HuH-7 (cell line): ENCODE results near the gene FKBP5.
"Not testable (repeated sequence)": the region's sequence is repeated elsewhere in the genome, so short reads cannot be mapped to it uniquely, and the experiment has no call there.

ENCODE experiments used
- DNase-seq: peaks from one replicate; pipeline ENCODE4 v3.0.0; 2011; ENCODE audit warnings: low spot score

Gene FKBP5

DNA sequence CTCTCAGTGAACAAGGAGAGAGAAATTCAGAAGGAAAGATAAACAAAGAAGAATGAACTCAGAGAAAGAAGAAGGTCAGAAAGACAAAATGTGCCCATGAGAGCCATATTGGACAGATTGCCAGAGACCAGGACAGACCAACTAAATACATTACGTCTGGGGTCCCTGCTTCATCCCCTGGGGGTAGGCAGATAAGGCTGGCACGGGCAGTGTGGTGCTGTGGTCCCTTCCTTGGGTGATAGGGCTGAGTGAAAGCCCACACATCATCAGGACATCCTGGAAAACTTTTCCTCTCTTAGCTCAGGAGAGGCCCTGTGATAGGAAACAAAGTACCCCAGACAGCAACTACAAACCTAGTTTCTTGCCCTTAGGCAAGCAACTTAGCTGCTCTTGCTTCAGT is 34.9 kb upstream of the FKBP5 start:
- no peak for DNase-seq

DNA sequence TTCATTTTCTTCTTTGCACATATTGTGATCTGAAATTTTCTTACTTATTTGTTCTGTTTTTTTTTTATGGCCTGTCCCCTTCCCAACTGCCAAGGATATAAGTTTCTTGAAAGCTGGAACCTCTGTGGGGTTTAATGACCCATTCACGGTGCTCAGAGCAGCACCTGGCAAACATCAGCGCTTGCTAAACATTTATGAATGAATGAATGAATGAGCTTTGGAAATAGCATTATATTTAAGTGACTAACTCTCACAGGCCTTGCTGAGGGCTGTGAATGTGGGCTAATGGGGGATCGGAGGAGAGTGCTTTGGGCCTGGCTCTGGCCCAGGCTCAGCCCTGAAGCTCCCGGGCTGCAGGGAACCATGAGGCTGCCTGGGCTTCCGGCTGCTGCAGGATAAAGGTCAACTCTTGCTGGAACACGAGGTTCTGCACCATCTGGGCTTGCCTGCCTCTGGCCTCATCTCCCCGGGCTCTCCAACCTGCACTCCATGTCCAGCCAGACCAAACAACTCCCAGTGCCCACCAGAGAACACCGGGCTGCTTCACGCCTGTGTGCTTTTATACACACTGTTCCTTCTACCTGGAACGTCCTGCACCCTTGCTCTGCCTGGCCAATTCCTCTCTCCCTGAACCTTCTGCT is 33.5 kb upstream of the FKBP5 start:
- DNase-seq, result no peak

GRCh38 chr6:35719830-35720733 is 31.4 kb upstream of the FKBP5 start:
- no peak for DNase-seq

DNA sequence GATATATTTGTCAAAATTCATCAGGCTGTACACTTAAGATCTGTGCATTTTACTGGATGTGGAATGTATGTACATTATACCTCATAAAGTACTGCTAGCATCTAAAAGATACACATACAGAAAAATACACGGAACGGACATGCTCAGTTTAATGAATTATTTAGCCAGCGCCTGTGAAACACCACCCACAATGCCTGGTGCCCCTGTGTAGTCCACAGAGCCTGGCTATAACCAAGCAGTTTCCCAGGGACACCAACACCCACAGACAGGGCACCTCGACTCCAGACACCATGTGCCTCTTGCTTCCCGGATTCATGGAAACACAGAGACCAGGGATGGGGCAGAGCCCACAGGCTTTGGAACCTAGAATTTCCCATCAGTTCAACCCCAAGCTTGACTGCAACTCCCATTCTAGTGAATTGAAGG is 30.7 kb upstream of the FKBP5 start:
- no peak for DNase-seq

DNA sequence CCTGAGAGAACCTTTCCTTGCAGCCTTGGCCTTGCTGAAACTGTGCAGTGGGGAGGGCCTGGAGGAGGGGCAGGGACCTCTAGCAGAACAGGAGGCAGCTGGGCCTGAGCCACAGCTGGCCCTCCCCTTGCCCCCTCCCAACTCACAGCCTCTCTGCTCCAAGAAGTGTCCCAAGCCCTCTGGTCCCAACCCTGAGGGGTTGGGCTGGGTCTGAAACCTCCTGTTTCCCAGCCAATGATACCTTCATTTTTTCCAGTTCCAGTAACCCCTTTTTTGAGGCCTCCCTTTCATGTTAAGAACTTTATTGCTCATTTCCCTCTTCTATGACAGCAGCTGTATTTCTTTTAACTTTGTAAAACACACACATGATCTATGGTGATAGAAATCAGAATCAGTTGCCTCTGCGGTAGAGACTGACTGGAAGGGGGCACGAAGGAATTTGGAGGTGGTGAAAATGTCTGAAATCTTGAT is 30.2 kb upstream of the FKBP5 start:
- no peak for DNase-seq

DNA sequence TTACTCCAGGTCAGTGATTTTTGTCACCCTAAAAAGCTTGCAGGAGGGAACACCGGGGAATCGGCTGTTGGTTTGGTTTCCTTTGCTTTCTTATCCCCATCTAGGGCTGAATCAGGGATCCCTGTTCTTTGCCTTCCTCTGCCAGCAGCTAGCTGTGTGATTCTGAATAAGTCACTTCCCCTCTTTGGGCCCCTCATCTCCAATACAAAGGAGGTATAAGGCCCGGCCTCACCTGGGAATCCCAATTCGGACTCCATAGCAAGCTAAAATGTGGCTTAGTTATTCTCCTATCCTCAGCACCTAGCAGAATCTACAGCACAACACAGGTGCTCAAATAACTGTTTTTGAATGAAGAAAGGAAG is 29.6 kb upstream of the FKBP5 start:
- no peak for DNase-seq

DNA sequence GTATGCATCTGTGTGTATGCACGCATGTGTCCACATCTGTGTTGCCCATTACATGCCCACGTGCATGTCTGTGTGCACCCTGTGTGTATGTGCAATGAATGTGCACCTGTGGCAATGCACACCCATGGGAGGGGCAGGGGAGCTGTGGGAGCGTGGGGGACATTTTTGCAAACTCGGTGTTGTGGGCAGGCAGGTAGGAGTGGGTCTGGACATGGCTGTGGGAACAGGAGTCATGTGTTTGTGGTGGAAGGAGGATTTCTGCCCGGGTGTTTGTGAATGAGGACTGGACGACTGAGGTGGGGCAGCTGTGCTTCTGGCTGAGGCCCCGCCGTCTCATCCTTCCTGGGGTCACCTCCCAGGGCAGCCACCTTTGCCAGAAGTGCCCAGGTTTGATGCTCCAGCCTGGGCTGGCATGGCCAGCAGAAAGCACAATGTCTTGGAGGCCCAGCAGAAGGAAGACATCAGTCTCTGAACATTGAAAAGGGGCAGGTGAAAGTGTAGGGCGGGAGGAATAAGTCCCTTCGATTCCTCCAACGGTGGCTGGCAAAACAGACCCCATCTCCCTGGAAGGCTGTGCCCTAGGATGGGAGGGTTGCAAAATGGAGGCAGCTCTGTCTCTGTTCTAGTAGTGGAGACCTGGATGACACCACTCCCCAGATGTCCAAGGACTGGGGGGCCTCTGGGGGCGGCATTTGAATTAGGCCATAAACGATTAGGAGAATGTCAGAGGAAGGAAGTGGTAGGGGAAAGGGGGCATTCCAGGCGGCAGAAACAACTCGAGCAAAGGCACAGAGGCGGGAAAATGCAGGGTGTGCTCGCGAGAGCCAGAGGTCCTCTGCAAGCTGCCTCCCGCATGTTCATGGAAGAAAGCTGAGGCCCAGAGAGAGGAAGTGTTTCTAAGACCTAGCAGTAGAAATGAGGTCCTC is 29.0 kb upstream of the FKBP5 start:
- DNase-seq, result no peak

DNA sequence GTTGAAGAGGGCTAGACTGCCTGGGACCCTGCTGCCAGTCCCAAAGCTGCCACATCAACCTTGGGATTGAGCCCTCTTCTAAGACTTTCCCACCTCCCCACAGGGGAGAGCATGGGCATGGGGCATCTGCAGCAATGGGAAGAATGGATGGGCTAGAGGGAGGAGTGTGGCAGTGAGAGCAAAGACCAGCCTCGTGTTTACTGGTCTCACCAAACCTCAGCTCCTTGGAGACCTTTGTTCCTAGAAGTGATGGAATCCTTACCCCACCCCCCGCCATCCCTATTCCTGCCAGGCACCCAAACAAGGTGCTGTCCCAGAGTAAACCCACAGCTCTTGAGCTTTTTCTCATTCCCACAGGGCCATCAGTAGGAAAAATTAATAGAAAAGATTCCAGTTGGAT is 28.1 kb upstream of the FKBP5 start:
- no peak for DNase-seq

- no peak for DNase-seq
Observed at GRCh38 chr6:35713006-35713767, 24.5 kb upstream of the FKBP5 start.

DNA sequence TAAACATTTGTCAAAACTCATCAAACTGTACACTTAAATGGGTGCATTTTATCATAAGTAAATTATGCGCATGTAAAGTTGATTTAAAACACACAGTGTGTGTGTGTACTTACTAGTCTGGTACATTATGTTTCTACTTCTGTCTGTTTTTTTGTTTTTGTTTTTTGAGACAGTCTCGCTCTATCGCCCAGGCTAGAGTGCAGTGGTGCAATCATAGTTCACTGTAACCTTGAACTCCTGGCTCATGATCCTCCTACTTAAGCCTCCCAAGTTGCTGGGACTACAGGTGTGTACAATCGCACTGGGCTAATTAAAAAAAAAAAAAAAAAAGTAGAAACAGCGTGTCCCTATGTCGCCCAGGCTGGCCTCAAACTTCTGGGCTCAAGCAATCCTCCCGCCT is 23.0 kb upstream of the FKBP5 start:
- no peak for DNase-seq

DNA sequence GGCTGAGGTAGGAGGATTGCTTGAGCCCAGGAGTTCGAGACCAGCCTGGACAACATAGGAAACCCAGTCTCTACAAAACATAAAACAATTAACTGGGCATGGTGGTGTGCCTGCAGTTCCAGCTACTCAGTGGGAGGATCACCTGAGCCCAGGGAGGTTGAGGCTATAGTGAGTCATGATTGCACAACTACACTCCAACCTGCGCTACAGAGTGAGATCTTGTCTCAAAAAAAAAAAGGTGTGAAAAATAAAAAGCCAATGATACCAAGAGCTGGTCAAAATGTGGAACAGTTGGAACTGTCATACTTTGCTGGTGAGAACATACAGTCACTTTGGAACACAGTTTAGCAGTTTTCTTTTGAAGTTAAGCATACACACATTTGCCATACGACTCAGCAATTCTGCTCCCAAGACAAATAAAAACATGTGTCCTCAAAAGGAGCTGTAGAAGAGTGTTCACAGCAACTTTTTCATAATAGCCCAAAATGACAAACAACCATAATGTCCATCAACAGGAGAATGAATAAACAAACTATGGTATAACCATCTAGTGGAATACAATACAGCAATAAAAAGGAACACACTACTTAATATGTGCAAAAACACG is 21.6 kb upstream of the FKBP5 start:
- no peak for DNase-seq

DNA sequence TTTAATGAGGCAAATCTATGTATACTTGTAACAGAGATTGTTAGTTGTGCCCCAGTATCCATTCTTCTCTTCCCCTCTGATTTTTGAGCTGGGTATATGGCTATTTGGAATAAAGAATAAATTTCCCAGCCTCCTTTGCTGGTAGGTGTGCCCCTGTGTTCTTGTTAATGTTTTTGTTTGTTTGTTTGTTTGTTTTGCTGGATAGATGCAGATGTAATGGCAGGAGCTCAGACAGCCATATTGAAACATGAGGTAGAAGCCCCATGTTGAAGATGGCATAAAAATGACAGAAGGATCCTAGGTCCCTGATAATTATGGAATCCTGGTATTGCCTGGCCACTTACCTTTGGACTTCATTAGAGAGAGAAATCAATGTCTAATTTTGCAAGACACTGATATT is 19.9 kb upstream of the FKBP5 start:
- no peak for DNase-seq

DNA sequence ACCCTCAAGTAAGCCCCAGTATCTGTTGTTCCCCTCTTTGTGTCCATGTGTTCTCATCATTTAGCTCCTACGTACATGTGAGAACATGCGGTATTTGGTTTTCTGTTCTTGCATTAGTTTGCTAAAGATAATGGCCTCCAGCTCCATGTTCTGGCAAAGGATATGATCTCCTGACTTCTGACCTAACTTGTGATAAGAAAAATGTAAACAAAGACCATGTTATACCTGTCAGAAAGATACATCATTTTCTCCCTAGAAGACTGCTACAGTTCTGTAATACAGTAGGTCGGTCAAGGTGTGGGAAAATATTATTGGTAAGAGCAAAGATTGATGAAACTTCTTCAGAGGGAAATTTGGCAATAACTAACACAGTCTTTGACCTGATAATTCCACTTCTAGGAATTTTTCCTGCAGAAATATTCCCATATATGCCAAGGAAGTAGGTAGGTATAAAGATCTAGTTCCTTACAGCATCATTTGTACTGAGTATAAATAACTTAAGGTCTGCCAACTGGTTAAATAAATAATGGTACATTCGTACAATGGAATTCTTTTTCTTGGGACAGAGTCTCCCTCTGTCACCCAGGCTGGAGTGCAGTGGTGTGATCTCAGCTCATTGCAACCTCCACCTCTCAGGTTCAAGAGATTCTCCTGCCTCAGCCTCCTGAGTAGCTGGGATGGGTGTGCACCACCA is 19.1 kb upstream of the FKBP5 start:
- no peak for DNase-seq

GRCh38 chr6:35706468-35706867 is 17.8 kb upstream of the FKBP5 start:
- no peak for DNase-seq

- no peak for DNase-seq
Observed at GRCh38 chr6:35703554-35703953, 14.8 kb upstream of the FKBP5 start.

DNA sequence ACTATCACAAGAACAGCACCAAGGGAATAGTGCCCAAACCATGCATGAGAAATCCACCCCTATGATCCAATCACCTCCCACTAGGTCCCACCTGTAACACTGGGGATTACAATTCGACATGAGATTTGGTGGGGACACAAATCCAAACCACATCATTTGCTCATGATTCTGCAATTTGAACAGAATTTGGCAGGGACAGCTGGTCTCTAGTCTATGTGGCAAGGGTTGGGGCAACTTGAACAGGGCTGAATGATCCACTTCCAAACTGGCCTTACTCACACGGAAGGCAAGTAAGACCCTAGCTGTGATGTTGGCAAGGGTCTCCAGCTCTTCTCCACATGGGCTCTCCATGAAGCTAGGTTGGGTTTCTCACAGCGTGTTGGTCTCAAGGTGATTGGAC is 10.1 kb upstream of the FKBP5 start:
- no peak for DNase-seq

- not testable (repeated sequence) for DNase-seq
Observed at GRCh38 chr6:35698430-35698829, 9.7 kb upstream of the FKBP5 start.

DNA sequence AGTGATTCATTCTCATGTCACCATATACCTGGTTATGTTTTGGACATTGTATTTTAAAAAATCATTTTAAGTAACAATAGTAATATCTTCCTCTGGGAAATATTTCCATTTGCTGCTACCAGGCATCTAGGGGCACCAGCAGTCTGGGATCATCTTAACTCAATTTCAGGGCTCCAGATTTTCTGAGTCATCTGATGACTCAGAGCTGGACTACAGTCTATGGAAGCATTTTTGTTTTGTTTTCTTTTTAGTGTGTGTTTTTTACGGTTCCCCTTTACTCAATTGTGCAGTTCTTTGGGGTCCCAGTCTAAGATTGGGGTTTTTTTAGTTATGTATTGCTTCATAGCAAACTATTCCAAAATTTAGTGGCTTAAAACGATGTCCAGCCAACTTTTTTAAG is 5.7 kb upstream of the FKBP5 start:
- no peak for DNase-seq

DNA sequence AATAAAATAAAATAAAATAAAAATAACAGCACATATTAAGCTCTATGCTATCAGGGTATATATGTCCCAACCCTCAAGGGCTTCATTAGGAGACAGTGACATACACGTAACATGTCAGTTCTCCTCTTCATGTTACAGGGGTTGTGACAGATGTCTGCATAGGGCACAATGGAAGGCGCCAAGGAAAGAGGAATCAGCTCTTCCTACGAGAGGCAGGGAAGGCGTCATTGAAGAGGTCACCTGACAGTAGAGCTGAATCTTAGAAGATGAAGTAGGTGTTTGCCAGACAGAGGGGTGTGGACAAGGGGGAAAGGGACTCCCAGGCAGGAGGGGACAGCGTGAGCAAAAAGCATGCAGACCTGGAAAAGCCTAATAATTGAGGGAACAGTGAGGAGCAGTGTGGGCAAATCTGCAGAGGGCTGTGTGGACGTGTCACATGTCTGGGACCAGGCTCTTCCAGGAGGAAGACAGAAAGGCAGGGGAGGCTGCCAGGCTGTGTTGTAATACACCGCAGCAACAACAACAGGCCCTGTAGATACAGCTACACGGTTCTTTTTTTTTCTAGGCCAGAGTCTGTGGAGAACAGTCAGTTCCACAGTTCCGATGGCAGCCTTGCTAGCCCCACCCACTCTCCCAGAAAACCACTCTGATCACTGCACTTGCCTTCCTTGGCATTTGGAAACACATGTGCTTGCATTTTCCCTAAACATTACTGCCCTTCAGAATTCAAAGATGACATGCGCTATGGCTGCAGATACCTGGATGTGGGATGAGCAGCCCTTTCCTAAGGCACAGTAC is 2.5 kb upstream of the FKBP5 start:
- no peak for DNase-seq

DNA sequence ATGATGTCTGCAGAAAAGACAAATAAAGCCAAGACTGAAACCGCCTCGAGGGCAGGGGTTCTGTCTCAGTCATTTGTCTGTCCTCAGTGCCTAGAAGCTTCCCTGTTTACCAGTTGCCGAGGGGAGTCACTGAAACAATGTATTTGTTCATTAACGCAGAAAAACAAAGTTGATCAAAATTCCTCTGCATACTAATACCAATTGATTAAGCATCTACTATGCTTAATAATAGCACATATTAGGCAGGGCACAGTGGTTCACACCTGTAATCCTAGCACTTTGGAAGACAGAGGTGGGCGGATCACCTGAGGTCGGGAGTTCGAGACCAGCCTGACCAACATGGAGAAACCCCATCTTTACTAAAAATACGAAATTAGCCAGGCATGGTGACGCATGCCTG is 1.8 kb upstream of the FKBP5 start:
- DNase-seq, result no peak
